Gastroesophageal sphincter (tissue), 3 donors: ENCODE measurements around the gene GSTA3.

Source experiments
- EP300 ChIP-seq: sonication (generic); formaldehyde crosslinking; IDR thresholded peaks from one replicate; pipeline ENCODE4 v1.6.1; 2017; ENCODE audit warnings: antibody characterized with exemption, mild to moderate bottlenecking
- TF ChIP-seq, protein P1 (sequence below), 4 experiments: fragments of 200-600 bp in 2 of 4; fragments of 450-650 bp in 2 of 4; sonication (generic) in 1 of 4; IDR thresholded peaks; one replicate each; pipeline ENCODE4 v1.5.1; 2017 to 2019; ENCODE audit warnings: antibody characterized with exemption in 4 of 4, mild to moderate bottlenecking in 2 of 4, moderate library complexity in 2 of 4

DNA sequence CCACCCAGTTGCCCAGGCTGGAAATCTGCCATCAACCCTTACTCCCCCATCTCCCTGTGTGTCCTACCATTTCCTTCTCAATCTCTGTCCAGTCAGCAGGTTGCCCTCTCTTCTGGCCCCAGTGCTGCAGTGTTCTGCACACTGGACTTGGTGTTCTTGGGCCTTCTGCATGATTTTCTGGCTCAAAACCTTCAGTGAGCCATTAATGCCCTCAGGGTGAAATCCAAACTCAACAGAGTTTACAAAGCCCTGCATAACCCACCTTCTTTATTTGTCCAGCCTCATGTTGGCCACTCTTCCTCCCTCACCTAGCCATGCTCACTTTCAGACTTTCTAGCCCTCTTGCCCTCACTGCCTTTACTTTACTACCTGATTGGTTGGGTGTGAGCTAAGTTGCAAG is 5.0 kb upstream of the GSTA3 start:
- TF ChIP-seq EP300 = no peak
- TF ChIP-seq, protein P1, sequence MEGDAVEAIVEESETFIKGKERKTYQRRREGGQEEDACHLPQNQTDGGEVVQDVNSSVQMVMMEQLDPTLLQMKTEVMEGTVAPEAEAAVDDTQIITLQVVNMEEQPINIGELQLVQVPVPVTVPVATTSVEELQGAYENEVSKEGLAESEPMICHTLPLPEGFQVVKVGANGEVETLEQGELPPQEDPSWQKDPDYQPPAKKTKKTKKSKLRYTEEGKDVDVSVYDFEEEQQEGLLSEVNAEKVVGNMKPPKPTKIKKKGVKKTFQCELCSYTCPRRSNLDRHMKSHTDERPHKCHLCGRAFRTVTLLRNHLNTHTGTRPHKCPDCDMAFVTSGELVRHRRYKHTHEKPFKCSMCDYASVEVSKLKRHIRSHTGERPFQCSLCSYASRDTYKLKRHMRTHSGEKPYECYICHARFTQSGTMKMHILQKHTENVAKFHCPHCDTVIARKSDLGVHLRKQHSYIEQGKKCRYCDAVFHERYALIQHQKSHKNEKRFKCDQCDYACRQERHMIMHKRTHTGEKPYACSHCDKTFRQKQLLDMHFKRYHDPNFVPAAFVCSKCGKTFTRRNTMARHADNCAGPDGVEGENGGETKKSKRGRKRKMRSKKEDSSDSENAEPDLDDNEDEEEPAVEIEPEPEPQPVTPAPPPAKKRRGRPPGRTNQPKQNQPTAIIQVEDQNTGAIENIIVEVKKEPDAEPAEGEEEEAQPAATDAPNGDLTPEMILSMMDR (IDR thresholded peaks at IDR 0.05) = no peak
